Erythroblast (primary cell): Measurements from ENCODE around the gene DLEC1.
"Not testable (repeated sequence)": the region's sequence is repeated elsewhere in the genome, so short reads cannot be mapped to it uniquely, and the experiment has no call there.

Source experiments
- DNase-seq, 2 experiments: peaks; one replicate each; lab custom pipeline; 2025; lab: John Stamatoyannopoulos, UW
- GATA1 ChIP-seq: IDR thresholded peaks from 2 replicates; pipeline ENCODE4 v1.6.1; 2011; ENCODE audit warnings: low read depth, mild to moderate bottlenecking, control low read depth, low read length, moderate library complexity
- POLR2A ChIP-seq: IDR thresholded peaks from 2 replicates; pipeline ENCODE4 v1.6.1; 2011; ENCODE audit warnings: mild to moderate bottlenecking, low read length

The DLEC1 gene

GRCh38 chr3:38031022-38031994, 7.7 kb upstream of the DLEC1 start:
- DNase-seq: no peak

GRCh38 chr3:38032328-38032865, 6.6 kb upstream of the DLEC1 start:
- DNase-seq: no peak

More at GRCh38 chr3:38031022-38031994, 7.7 kb upstream of the DLEC1 start:
- TF ChIP-seq POLR2A (no peak), GATA1 (no peak)

GRCh38 chr3:38033586-38033985, 5.4 kb upstream of the DLEC1 start:
- not testable (repeated sequence) for DNase-seq

More at GRCh38 chr3:38032328-38032865, 6.6 kb upstream of the DLEC1 start:
- TF ChIP-seq GATA1 (no peak), POLR2A (no peak)

DNA sequence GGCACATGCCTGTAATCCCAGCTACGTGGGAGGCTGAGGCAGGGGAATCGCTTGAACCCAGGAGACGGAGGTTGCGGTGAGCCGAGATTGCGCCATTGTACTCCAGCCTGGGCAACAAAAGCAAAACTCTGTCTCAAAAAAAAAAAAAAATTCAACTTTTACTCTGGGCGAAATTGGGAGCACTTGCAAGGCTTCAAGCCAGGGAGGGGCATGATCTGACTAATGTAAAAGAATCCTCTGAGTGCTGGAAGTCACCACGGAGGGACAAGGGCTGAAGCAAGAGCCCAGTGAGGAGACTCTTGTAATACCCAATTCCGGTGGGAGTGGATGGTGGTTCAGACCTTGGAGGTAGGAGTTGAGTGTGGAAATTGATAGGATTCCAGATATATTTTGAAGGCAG, 4.7 kb upstream of the DLEC1 start:
- not testable (repeated sequence) for DNase-seq

DNA sequence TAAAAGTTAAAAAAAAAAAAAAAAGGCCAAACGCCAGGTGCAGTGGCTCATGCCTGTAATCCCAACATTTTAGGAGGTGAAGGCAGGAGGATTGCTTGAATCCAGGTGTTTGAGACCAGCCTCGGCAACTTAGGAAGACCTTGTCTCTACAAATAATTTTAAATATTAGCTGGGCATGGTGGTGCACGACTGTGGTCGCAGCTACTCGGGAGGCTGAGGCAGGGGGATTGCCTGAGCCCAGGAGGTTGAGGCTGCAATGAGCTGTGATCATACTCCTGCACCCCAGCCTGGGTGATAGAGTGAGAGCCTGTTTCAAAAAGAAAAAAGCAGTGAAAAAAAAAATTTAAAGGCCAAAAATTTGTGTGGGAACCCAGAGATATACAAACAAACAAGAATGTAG, 2.7 kb upstream of the DLEC1 start:
- no peak for DNase-seq
- TF ChIP-seq POLR2A (no peak), GATA1 (no peak)

- TF ChIP-seq GATA1: no peak
- no peak for TF ChIP-seq POLR2A
Measured at GRCh38 chr3:38036906-38037305, 2.1 kb upstream of the DLEC1 start.

DNA sequence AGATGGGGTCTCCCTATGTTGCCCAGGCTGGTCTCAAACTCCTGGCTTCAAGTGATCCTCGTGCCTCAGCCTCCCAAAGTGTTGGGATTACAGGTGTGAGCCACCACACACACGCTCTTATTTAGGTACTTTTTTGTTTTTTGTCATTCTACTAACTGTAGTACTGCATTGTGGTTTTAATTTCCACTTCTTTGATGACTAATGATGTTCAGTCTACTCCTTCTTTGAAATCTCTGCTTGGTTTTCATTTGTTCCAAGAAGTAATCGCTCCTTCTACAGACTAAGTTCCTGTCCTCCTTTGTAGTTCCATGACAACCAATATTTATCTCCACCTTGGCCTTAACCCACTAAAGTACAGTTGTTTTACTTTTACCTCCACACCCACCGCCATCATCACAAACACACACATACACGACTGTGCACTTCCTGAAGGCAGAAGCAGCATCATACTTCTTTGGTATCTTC, 529 bp upstream of the DLEC1 start:
- no peak for TF ChIP-seq POLR2A
- TF ChIP-seq GATA1: no peak
- DNase-seq: no peak

More at GRCh38 chr3:38036906-38037305, 2.1 kb upstream of the DLEC1 start:
- DNase-seq: no peak

DNA sequence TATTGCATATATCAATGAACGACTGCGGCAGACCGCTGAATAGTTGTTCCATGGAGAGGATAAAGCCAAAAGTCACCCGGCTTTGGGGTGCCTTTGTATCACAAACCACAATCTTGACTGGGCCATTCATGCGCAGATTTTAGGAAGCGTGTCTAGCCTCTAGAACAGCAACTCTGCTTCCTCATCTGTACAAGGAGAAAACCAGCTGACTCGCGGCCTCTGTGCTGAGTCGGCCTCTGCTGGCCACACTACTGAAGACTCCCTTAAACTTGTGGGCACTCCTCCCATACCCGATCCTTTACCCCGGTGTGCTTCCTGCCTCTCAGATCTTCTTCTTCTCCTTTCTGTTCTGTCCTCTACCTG, 872 bp downstream of the DLEC1 start:
- DNase-seq: peak; percentile 22 to 28

GRCh38 chr3:38040401-38040800, 1.4 kb downstream of the DLEC1 start:
- TF ChIP-seq GATA1: no peak
- no peak for TF ChIP-seq POLR2A
- no peak for DNase-seq

More for the DNA sequence above, 872 bp downstream of the DLEC1 start:
- TF ChIP-seq POLR2A (no peak), GATA1 (no peak)

DNA sequence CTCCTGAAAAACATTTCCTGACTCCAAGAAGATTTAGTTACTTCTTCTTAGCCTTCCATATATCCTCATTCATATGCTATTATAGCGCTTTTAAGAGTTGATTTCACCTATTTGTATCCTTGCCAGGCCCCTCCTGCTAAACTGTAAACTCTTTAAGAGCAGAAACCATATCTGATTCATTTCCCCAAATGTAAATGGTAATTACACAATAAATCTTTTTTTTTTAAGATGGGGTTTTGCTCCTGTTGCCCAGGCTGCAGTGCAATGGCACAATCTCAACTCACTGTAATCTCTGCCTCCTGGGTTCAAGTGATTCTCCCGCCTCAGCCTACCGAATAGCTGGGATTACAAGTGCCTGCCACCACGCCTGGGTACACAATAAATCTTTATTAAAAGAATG, 4.5 kb downstream of the DLEC1 start:
- no peak for TF ChIP-seq POLR2A
- no peak for TF ChIP-seq GATA1
- no peak for DNase-seq

GRCh38 chr3:38046027-38046426, 7.0 kb downstream of the DLEC1 start:
- no peak for DNase-seq
- TF ChIP-seq GATA1 (no peak), POLR2A (no peak)

DNA sequence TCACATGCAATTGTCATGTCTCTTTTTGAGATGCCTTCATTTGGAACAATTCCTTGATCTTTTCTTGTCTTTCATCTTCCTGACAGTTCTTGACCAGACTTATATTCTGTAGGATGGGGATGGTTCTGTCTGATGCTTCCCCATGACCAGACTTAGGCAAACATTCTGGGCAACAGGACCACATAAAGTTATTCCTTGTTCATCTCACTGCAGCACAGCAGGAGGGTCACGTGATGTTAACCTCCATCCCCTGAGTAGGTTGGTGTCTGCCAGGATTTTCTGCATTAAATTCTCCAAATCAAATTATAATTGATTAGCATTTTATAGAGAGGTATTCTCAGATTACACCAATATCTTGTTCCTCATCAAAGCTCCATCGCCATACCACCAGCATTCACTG, 7.8 kb downstream of the DLEC1 start:
- TF ChIP-seq POLR2A: no peak
- TF ChIP-seq GATA1: no peak
- DNase-seq: no peak

DNA sequence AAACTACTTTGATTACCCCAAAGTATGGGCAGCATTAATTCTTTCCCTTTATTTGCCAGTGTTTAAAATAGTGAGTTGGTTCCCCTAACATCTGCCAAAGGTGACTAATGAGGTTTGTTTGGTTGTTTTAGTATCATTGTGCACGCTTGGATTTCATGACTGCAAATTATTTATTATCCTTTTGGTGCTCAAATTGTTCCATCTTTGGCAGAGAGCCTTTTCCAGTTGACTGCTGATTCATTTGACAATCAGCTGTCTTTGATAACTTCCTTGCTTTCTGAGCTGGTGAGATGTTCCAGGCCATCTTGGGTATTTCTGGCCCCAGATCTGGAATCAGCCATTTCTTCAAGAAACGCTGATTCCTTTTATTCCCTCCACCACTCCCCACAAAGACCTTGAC, 8.9 kb downstream of the DLEC1 start:
- no peak for TF ChIP-seq GATA1
- DNase-seq: no peak

- TF ChIP-seq POLR2A: no peak
- TF ChIP-seq GATA1: no peak
Measured at GRCh38 chr3:38049358-38050126, 10.5 kb downstream of the DLEC1 start.

DNA sequence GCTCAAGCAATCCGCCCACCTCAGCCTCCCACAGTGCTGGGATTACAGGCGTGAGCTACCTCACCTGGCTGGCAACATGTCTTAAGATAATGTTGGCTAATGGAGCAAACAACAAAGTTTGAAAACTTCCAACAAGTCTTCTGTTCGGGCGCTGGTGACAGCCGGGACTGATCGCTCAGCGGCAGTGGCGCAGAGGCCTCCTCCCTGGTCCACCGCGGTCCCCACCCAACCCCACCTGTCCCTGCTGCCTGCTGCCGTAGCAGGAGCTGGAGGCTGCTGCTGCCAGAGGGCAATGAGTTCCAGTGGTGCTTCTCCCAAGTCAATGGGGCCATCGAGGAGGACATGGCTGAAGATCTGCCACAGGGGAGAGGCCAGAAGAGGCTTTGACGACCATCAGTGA, 12.1 kb downstream of the DLEC1 start:
- DNase-seq: no peak
- no peak for TF ChIP-seq GATA1
- TF ChIP-seq POLR2A: no peak

More at GRCh38 chr3:38049358-38050126, 10.5 kb downstream of the DLEC1 start:
- DNase-seq: no peak

DNA sequence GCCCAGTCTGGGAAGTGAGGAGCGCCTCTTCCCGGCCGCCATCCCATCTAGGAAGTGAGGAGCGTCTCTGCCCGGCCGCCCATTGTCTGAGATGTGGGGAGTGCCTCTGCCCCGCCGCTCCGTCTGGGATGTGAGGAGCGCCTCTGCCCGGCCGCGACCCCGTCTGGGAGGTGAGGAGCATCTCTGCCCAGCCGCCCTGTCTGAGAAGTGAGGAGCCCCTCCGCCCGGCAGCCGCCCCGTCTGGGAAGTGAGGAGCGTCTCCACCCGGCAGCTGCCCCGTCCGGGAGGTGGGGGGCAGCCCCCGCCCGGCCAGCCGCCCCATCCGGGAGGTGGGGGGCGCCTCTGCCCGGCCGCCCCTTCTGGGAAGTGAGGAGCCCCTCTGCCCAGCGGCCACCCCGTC, 14.3 kb downstream of the DLEC1 start:
- DNase-seq: not testable (repeated sequence)

- DNase-seq: not testable (repeated sequence)
Measured at GRCh38 chr3:38053813-38054498, 14.9 kb downstream of the DLEC1 start.
